NCI-H524 treated with DMSO at 0.1 percent for 48 hours (cell line): ENCODE data around the gene LRRC71.

Experiments used
- DNase-seq: peaks from one replicate; lab custom pipeline; 2025; lab: John Stamatoyannopoulos, UW

LRRC71 gene

GRCh38 chr1:156927215-156928042 lies 7.0 kb downstream of the LRRC71 start:
- no peak for DNase-seq

GRCh38 chr1:156928043-156928602 lies 7.7 kb downstream of the LRRC71 start:
- no peak for DNase-seq

- no peak for DNase-seq
Measured at GRCh38 chr1:156929596-156930238, 9.3 kb downstream of the LRRC71 start.

GRCh38 chr1:156930483-156930882 lies 10.1 kb downstream of the LRRC71 start:
- no peak for DNase-seq

- DNase-seq = no peak
Measured at GRCh38 chr1:156931211-156931952, 10.9 kb downstream of the LRRC71 start.

- DNase-seq = no peak
Measured at GRCh38 chr1:156931974-156932710, 11.7 kb downstream of the LRRC71 start.

- peak; percentile 98 for DNase-seq
Measured at GRCh38 chr1:156933136-156933535, 12.7 kb downstream of the LRRC71 start.

- no peak for DNase-seq
Measured at GRCh38 chr1:156935505-156936128, 15.2 kb downstream of the LRRC71 start.

GRCh38 chr1:156936191-156936590 lies 15.8 kb downstream of the LRRC71 start:
- DNase-seq = no peak

- peak; percentile 18 for DNase-seq
Measured at GRCh38 chr1:156936721-156937220, 16.3 kb downstream of the LRRC71 start.

GRCh38 chr1:156937883-156938282 lies 17.5 kb downstream of the LRRC71 start:
- DNase-seq = no peak

- no peak for DNase-seq
Measured at GRCh38 chr1:156938813-156939212, 18.4 kb downstream of the LRRC71 start.

- no peak for DNase-seq
Measured at GRCh38 chr1:156939786-156940334, 19.4 kb downstream of the LRRC71 start.

GRCh38 chr1:156941675-156942074 lies 21.2 kb downstream of the LRRC71 start:
- peak; percentile 67 for DNase-seq

- no peak for DNase-seq
Measured at GRCh38 chr1:156942176-156942575, 21.7 kb downstream of the LRRC71 start.

GRCh38 chr1:156942576-156942975 lies 22.1 kb downstream of the LRRC71 start:
- DNase-seq = no peak

- DNase-seq = no peak
Measured at GRCh38 chr1:156943756-156944155, 23.3 kb downstream of the LRRC71 start.

- no peak for DNase-seq
Measured at GRCh38 chr1:156944268-156944667, 23.8 kb downstream of the LRRC71 start.

- DNase-seq = no peak
Measured at GRCh38 chr1:156944848-156945247, 24.4 kb downstream of the LRRC71 start.

- DNase-seq = no peak
Measured at GRCh38 chr1:156945881-156946661, 25.6 kb downstream of the LRRC71 start.
